Skeletal muscle satellite cell (primary cell): Measurements from ENCODE around the gene BICDL2.

ENCODE experiments used
- H3K27me3 ChIP-seq: 2 replicates; pipeline ENCODE4 v1.7.0; 2013; ENCODE audit warnings: low read length; ENCODE audit not compliant: control insufficient read depth, insufficient read depth
- H3K36me3 ChIP-seq: 2 replicates; pipeline ENCODE4 v1.7.0; 2013; ENCODE audit warnings: mild to moderate bottlenecking, control low read depth, low read length; ENCODE audit not compliant: insufficient read depth
- H3K4me1 ChIP-seq: 2 replicates; pipeline ENCODE4 v1.7.0; 2013; ENCODE audit warnings: low read length; ENCODE audit not compliant: control insufficient read depth, insufficient read depth
- H3K4me2 ChIP-seq: 2 replicates; pipeline ENCODE4 v1.7.0; 2013; ENCODE audit warnings: mild to moderate bottlenecking, low read length
- H3K4me3 ChIP-seq: 2 replicates; pipeline ENCODE4 v1.7.0; 2013; ENCODE audit warnings: low read length
- H3K9ac ChIP-seq: 2 replicates; pipeline ENCODE4 v1.7.0; 2013; ENCODE audit warnings: mild to moderate bottlenecking, low read depth, low read length, moderate library complexity
- H3K9me3 ChIP-seq: replicated peaks from 2 replicates; pipeline ENCODE4 v1.7.0; 2013; ENCODE audit warnings: mild to moderate bottlenecking, control low read depth, low read length

The BICDL2 gene

DNA sequence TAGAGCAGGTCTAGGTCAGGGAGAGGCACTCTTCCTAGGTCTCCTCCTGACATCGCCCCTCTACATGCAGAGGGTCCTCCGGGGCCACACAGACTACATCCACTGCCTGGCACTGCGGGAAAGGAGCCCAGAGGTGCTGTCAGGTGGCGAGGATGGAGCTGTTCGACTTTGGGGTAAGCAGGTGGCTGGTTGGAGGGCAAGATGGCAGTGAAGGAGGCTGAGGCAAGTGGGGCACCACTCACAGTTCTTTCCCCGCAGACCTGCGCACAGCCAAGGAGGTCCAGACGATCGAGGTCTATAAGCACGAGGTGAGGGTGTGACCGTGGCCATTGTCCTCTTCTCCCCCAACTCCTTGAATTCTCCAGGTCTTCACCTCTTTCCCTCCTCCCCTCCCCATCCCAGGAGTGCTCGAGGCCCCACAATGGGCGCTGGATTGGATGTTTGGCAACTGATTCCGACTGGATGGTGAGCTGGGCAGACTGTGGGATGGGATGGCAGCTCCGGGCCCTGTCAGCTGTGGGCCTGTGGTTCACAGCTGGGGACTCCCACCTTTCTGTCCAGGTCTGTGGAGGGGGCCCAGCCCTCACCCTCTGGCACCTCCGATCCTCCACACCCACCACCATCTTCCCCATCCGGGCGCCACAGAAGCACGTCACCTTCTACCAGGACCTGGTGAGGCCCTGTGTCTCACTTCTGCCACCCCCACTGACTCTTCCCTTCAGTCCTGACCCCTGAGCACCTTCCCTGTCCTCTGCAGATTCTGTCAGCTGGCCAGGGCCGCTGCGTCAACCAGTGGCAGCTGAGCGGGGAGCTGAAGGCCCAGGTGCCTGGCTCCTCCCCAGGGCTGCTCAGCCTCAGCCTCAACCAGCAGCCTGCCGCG is 9.9 kb downstream of the BICDL2 start:
- H3K4me1 ChIP-seq = peaks cover 26% of the 10 kb centered on the region
- peaks cover 18% of the 10 kb centered on the region for H3K36me3 ChIP-seq
- H3K9ac ChIP-seq = no peak overlapping the region

DNA sequence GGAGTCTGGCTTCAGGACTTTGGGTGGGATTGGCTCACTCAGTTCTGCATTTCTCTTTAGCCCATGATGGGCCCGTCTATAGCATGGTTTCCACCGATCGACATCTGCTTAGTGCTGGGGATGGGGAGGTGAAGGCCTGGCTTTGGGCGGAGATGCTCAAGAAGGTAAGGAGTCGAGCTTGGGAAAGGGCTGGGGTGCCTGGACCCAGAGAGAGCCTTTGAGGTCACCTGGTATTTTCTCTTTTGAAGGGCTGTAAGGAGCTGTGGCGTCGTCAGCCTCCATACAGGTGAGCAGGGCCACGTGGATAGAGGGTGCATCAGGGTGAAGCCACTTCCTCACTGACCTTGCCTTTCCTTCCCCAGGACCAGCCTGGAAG is 10.8 kb downstream of the BICDL2 start:
- H3K4me1 ChIP-seq = peaks cover 26% of the 10 kb centered on the region
- H3K4me2 ChIP-seq = no peak overlapping the region
- no peak overlapping the region for H3K4me3 ChIP-seq
- H3K27me3 ChIP-seq = peaks cover 15% of the 10 kb centered on the region
- H3K36me3 ChIP-seq = peaks cover 25% of the 10 kb centered on the region
- H3K9ac ChIP-seq = no peak overlapping the region
- no peaks in the 10 kb centered on the region for H3K9me3 ChIP-seq

More for the DNA sequence above, 9.9 kb downstream of the BICDL2 start:
- no peak overlapping the region for H3K4me2 ChIP-seq
- H3K4me3 ChIP-seq = no peak overlapping the region
- peaks cover 15% of the 10 kb centered on the region for H3K27me3 ChIP-seq
- H3K9me3 ChIP-seq = no peaks in the 10 kb centered on the region

DNA sequence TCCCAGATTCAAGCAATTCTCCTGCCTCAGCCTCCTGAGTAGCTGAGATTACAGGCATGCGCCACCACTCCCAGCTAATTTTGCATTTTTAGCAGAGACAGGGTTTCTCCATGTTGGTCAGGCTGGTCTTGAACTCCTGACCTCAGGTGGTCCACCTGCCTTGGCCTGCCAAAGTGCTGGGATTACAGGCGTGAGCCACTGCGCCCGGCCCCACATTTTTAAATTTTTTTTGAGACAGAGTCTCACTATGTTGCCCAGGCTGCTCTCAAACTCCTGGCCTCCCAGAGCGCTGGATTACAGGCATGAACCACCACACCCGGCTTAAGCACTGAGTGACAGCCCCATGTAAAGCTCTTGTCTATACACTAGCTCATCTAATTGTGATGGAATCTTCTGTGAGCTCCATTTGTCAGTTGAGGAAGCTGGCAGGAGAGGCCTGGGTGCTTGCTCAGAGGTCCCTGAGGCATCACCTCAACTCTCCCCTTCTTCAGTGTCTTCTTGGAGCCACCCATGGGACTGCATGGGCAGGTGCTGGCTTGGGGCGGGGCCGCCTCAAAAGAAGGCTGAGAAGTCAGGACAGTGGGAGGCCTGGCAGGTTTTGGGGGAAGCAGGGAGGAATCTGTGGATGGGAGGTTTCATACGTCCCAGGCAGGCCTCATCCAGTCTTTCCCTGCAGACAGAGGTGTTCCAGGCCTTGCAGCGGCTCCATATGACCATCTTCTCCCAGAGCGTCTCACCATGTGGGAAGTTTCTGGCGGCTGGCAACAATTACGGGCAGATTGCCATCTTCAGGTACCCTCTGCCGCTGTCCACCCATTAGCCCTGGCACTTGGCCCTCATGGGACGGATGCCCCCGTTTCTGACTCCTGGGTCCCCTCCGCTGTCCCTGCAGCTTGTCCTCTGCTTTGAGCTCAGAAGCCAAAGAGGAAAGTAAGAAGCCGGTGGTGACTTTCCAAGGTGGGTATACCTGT is 11.4 kb downstream of the BICDL2 start:
- Histone ChIP-seq H3K27me3 (peaks cover 14% of the 10 kb centered on the region), H3K36me3 (peaks cover 28% of the 10 kb centered on the region), H3K9me3 (no peaks in the 10 kb centered on the region), H3K4me2 (no peak overlapping the region), H3K4me3 (no peak overlapping the region), H3K4me1 (peaks cover 26% of the 10 kb centered on the region), H3K9ac (no peak overlapping the region)

DNA sequence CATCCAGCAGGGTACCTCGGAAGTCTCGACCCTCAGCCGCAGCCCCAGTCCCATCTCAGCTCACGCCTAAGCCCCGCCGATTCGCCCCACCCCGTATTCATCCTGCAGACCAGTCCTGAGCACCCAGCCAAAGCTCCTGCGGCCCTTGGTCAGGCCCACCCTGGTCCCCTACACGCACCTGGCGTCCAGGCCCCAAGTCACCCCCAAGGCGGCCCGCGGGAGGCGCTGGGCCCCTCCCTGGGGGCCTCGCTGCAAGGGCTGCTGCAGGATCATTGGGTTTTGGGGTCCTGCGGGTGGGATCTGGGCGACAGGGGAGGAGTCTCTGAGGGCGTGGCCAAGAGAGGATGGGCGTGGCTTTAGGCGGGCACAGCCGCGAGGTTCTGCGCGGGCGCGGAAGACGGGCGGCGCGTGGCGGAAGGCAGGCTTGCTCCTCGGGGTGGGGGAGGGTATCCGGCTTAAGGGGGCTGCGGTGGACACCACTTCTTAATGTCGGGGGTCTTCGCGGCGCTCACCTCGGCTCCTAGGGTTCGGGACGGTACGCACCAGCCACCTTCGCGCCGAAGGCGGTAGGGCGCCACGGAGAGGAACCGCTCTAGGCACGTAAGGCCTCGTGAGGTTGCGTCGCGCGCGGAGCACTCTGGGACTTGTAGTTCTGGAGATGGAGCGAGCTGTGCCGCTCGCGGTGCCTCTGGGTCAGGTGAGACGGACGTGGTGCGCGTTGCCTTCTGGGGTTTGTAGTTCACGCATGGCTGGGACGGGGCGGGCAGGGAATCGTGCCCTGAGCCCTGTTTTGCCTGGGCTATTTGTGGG is 12.9 kb downstream of the BICDL2 start, which contains the start of the genes HCFC1R1 and THOC6:
TSS of gene HCFC1R1 (minus strand) at position 274 of the 810 bp plus-strand sequence. CDS start at position 273, 1 bp downstream.
TSS of gene THOC6 (plus strand) at position 367 of the 810 bp plus-strand sequence. CDS start at position 659, 292 bp downstream.
- Histone ChIP-seq H3K9me3 (no peaks in the 10 kb centered on the region), H3K4me3 (peak within 1 kb of the TSS; percentile 97), H3K4me1 (peaks cover 21% of the 10 kb centered on the region), H3K9ac (peak within 1 kb of the TSS; percentile 100), H3K4me2 (peak within 1 kb of the TSS; percentile 96), H3K36me3 (peaks cover 29% of the 10 kb centered on the region), H3K27me3 (peaks cover under 1% of the 10 kb centered on the region)

DNA sequence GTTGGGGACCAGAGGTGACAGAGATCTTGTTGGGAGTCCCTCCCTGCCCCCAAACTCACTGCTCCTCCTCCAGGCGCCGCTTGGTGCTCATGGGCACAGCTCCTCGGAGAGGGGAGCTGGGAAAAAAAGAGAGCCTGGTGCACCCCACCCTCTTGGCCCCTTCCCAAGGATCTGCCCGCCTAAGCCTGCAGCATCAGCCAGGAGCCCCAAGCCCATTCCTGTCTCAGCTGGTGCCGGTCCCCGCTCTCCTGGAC is 13.4 kb downstream of the BICDL2 start:
- Histone ChIP-seq H3K9ac (peak overlapping the region; percentile 100), H3K9me3 (no peaks in the 10 kb centered on the region), H3K4me1 (peaks cover 21% of the 10 kb centered on the region), H3K4me3 (peak overlapping the region; percentile 97), H3K27me3 (no peaks in the 10 kb centered on the region), H3K4me2 (peak overlapping the region; percentile 96), H3K36me3 (peaks cover 29% of the 10 kb centered on the region)

DNA sequence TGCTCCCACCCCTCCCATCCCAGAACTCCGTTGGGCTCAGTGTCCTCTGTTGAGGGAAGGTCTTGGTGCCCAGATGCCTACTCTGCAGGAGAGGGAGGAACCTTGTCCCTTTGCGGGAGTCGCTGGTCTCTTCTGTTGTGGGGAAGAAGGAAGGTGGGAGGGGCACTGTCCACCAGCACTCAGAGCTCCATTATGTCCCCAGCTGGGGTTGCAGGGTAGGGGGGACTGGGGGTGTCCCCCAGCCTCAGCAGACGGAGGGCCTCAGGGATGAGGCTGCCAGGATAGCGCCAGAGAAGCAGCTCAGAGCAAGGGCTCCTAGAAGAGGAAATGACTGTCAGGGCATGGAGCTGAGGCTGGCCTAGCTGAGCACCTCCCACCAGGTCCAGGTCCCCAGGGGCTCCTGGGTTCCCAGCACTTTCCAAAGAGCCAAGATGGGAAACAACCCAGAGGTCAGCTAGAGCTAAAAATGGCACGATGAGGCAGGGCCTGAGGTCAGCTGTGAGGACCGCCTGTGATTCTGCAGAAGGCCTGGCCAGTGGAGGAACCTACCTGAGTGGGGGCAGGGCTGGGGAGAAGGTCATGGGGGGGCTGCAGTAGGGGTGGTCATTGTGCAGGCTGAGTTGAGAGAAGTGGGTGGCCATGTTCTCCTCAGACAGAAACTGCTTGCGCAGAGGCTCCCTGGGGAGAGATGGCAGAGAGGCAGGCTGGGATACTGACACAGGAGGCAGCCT is 13.9 kb downstream of the BICDL2 start:
- Histone ChIP-seq H3K4me3 (peak overlapping the region; percentile 97), H3K4me2 (peak overlapping the region; percentile 96), H3K9me3 (no peaks in the 10 kb centered on the region), H3K27me3 (no peaks in the 10 kb centered on the region), H3K4me1 (peaks cover 21% of the 10 kb centered on the region), H3K9ac (peak overlapping the region; percentile 100), H3K36me3 (peaks cover 29% of the 10 kb centered on the region)

DNA sequence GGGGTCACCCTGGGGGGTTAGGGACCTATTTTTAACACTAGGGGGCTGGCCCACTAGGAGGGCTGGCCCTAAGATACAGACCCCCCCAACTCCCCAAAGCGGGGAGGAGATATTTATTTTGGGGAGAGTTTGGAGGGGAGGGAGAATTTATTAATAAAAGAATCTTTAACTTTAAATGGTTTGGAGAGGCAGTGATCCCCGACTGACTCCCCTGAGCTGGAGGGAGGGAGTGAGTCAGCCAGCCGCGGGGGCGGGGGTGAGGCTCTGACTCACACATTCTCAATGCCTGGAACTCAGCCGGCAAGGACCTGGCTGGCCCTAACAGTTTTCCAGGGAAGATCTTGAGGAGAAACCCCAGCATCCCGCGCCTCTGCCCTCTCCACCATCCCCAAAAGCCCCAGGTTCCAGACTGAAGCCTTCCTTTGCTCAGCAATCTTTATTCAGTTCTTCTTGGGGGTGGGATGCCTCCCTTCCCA is 14.5 kb downstream of the BICDL2 start:
- Histone ChIP-seq H3K36me3 (peaks cover 29% of the 10 kb centered on the region), H3K4me3 (peak overlapping the region; percentile 97), H3K9ac (peak overlapping the region; percentile 100), H3K4me2 (peak overlapping the region; percentile 96), H3K27me3 (no peaks in the 10 kb centered on the region), H3K9me3 (no peaks in the 10 kb centered on the region), H3K4me1 (peaks cover 21% of the 10 kb centered on the region)

DNA sequence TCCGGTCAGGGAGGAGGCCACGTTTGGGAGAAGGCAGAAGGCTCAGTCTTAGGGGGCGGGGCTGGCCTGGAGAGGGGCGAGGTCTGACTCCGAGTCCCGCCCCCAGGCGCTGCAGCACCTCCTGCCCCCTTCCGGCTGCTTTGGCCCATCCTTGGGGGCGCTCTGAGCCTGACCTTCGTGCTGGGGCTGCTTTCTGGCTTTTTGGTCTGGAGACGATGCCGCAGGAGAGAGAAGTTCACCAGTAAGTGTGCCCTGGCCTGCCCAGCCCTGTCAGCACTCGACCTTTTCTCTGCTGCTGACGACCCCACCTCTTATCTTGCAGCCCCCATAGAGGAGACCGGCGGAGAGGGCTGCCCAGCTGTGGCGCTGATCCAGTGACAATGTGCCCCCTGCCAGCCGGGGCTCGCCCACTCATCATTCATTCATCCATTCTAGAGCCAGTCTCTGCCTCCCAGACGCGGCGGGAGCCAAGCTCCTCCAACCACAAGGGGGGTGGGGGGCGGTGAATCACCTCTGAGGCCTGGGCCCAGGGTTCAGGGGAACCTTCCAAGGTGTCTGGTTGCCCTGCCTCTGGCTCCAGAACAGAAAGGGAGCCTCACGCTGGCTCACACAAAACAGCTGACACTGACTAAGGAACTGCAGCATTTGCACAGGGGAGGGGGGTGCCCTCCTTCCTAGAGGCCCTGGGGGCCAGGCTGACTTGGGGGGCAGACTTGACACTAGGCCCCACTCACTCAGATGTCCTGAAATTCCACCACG is 15.1 kb downstream of the BICDL2 start:
- no peaks in the 10 kb centered on the region for H3K27me3 ChIP-seq
- peak overlapping the region; percentile 97 for H3K4me3 ChIP-seq
- H3K4me1 ChIP-seq = peaks cover 21% of the 10 kb centered on the region
- peak overlapping the region; percentile 96 for H3K4me2 ChIP-seq
- no peaks in the 10 kb centered on the region for H3K9me3 ChIP-seq
- peaks cover 26% of the 10 kb centered on the region for H3K36me3 ChIP-seq
- H3K9ac ChIP-seq = peak overlapping the region; percentile 100

DNA sequence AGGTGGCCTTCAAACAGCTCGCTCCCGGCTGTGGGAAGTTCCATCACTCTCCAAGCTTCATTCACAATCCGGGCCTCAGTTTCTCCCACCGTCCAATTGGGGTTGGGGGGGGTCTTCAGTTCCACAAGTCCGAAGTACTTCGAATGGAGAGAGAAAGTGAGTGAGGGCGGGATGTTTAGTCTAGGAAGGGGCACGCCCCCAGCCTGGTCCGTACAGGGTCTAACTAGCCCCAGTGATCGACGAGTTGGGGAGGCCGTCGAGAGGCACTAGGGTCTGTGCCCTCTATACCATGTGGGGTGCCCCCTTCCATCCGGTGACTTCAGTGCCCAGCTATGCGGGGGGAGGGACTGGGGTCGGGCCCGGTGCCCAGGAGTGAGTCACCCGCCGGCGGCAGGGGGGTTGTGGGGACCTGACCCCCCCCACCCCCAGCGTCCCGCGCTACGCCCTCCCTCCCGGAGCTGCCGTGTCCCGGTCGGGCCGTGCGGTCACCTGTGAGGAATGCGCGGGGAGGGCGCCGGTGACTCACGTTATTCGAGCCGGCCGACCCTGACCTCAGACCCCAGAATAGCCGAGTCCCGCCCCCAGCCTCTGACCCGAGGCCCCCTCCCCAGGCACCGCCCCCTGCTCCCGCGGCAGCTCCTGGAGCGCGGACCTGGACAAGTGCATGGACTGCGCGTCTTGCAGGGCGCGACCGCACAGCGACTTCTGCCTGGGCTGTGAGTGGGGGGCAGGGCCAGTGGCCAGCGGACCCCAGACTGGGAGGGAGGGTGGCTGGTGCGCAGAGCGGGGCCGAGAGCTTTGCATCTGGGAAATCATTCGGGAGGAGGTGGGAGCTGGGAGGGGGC is 15.9 kb downstream of the BICDL2 start:
- Histone ChIP-seq H3K4me3 (peak overlapping the region; percentile 97), H3K4me1 (peaks cover 21% of the 10 kb centered on the region), H3K9me3 (no peaks in the 10 kb centered on the region), H3K9ac (peak overlapping the region; percentile 100), H3K36me3 (peaks cover 20% of the 10 kb centered on the region), H3K4me2 (peak overlapping the region; percentile 96), H3K27me3 (no peaks in the 10 kb centered on the region)
